PC-9 (cell line): ENCODE measurements around the gene SORCS2. TPM values are rescaled to one million over a fixed set of nuclear protein-coding genes. Genes with fewer than 3 reads are reported as not detected.

Experiments
- BruUV-seq: library from RNA; stranded (reverse); fragments of 400-500 nt; replicated peaks from 2 replicates; lab custom pipeline; 2021; lab: Mats Ljungman, UMichigan
- CTCF ChIA-PET: fragments of 300-600 bp; sonication (Branson Sonifier 250); formaldehyde crosslinking; loops from one replicate; lab custom pipeline; 2022; ENCODE audit warnings: antibody characterized with exemption; lab: Charles Lee
- POLR2A ChIA-PET: fragments of 300-600 bp; sonication (Branson Sonifier 250); formaldehyde crosslinking; loops from one replicate; lab custom pipeline; 2022; ENCODE audit warnings: antibody characterized with exemption; ENCODE audit not compliant: unreplicated experiment; lab: Charles Lee
- DNase-seq, 2 experiments: peaks; one replicate each; pipeline versions ENCODE4 v3.0.0 to v3.0.0-alpha.2; 2015 to 2022; ENCODE audit warnings: mixed read lengths in 1 of 2
- H2AFZ ChIP-seq: fragments of 200-600 bp; sonication (generic); 2 replicates; pipeline ENCODE4 v1.8.1; 2017; ENCODE audit warnings: antibody characterized with exemption
- H3F3A ChIP-seq: fragments of 200-600 bp; sonication (generic); 2 replicates; pipeline ENCODE4 v1.8.1; 2017; ENCODE audit warnings: antibody characterized with exemption, mild to moderate bottlenecking, low read depth; ENCODE audit not compliant: insufficient read depth
- H3K27ac ChIP-seq: fragments of 200-600 bp; sonication (generic); 2 replicates; pipeline ENCODE4 v1.6.1; 2016; ENCODE audit warnings: mixed run types
- H3K27me3 ChIP-seq: fragments of 200-600 bp; sonication (generic); 2 replicates; pipeline ENCODE4 v1.6.1; 2016; ENCODE audit warnings: low read depth, mixed run types; ENCODE audit not compliant: insufficient read depth
- H3K36me3 ChIP-seq: fragments of 200-600 bp; sonication (generic); 2 replicates; pipeline ENCODE4 v1.6.1; 2016; ENCODE audit warnings: low read depth, mixed run types
- H3K4me1 ChIP-seq: fragments of 200-600 bp; sonication (generic); replicated peaks from 2 replicates; pipeline ENCODE4 v1.6.1; 2016; ENCODE audit warnings: mixed run types; ENCODE audit not compliant: insufficient read depth
- H3K4me2 ChIP-seq: fragments of 200-600 bp; sonication (generic); 2 replicates; pipeline ENCODE4 v1.6.1; 2017; ENCODE audit warnings: mixed run types
- H3K4me3 ChIP-seq: fragments of 200-600 bp; sonication (generic); 2 replicates; pipeline ENCODE4 v1.6.1; 2016; ENCODE audit warnings: mixed run types
- H3K79me2 ChIP-seq: fragments of 200-600 bp; sonication (generic); 2 replicates; pipeline ENCODE4 v1.6.1; 2017; ENCODE audit warnings: low read depth, mixed run types
- H3K9me2 ChIP-seq: fragments of 200-600 bp; sonication (generic); 2 replicates; pipeline ENCODE4 v1.8.1; 2017; ENCODE audit warnings: mild to moderate bottlenecking; ENCODE audit not compliant: insufficient read depth
- H3K9me3 ChIP-seq: fragments of 200-600 bp; sonication (generic); 2 replicates; pipeline ENCODE4 v1.8.1; 2016; ENCODE audit warnings: low read depth; ENCODE audit not compliant: insufficient read depth
- H4K20me1 ChIP-seq: fragments of 200-600 bp; sonication (generic); 2 replicates; pipeline ENCODE4 v1.8.1; 2017; ENCODE audit not compliant: insufficient read depth
- CTCF ChIP-seq: fragments of 200-600 bp; sonication (generic); conservative IDR thresholded peaks from 2 replicates; pipeline ENCODE4 v1.6.1; 2017; ENCODE audit warnings: mixed run types, antibody characterized with exemption, mild to moderate bottlenecking, moderate library complexity
- EZH2 ChIP-seq: fragments of 200-600 bp; sonication (generic); IDR thresholded peaks from 2 replicates; pipeline ENCODE4 v1.8.0; 2017; ENCODE audit warnings: antibody characterized with exemption, low read depth
- intact Hi-C: fragments of 100-400 bp; cut with micrococcal nuclease; formaldehyde crosslinking; loops from one replicate; pipeline ENCODE4 v1.10.0; 2022; ENCODE audit not compliant: unreplicated experiment
- total RNA-seq: library from RNA; stranded (reverse); gene quantifications from 2 replicates; pipeline ENCODE4 v1.2.3, GENCODE V29; 2021

Gene SORCS2
- total RNA-seq, 1 experiment from 2014 or later = 25.8 TPM

DNA sequence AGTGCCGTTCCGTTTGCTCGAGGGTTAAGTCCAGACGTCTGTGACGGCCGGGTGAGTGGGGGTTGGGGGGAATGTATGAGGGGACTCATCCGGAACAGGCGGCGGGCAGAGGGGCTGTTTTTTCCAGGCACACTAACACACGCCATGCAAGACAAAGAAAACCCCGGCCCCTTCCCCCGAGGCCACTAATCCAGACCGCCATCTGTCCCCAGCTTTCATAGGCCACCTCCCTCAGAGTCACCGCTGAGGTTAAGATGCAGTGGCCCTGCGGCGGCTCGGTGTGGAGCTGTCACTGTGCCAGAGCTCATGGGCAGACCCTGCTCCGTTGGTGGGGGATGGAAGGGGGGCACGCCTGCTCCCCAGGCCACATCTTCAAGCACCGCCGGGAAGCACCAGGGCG, 34.1 kb downstream of the SORCS2 start:
- no peak overlapping the region for H3K27ac ChIP-seq
- 0 out of 2 replicates have a peak, but pooled peaks cover 5% of the 10 kb centered on the region for H3K4me1 ChIP-seq
- no peaks in the 10 kb centered on the region for H3K9me2 ChIP-seq
- TF ChIP-seq EZH2 (no peak), CTCF (no peak)
- H3K79me2 ChIP-seq = no peaks in the 10 kb centered on the region; the same call in 1 of the 2 replicates
- no peak overlapping the region for H3K4me3 ChIP-seq
- BruUV-seq = no TSS peak
- ChIA-PET CTCF (no interaction called here), POLR2A (interaction anchor here (0.6 kb wide), 1 partner anchor 30 kb away, joined by 3 read pairs; no protein-coding TSS in a partner anchor)
- no peaks in the 10 kb centered on the region for H3K36me3 ChIP-seq
- no peaks in the 10 kb centered on the region for H4K20me1 ChIP-seq
- H2AFZ ChIP-seq = no peak overlapping the region
- H3F3A ChIP-seq = peaks cover 7% of the 10 kb centered on the region; the same call in 1 of the 2 replicates
- no peaks in the 10 kb centered on the region for H3K27me3 ChIP-seq
- H3K4me2 ChIP-seq = no peak overlapping the region
- no peaks in the 10 kb centered on the region for H3K9me3 ChIP-seq
- intact Hi-C loops = no loop called here
- no peak for DNase-seq

DNA sequence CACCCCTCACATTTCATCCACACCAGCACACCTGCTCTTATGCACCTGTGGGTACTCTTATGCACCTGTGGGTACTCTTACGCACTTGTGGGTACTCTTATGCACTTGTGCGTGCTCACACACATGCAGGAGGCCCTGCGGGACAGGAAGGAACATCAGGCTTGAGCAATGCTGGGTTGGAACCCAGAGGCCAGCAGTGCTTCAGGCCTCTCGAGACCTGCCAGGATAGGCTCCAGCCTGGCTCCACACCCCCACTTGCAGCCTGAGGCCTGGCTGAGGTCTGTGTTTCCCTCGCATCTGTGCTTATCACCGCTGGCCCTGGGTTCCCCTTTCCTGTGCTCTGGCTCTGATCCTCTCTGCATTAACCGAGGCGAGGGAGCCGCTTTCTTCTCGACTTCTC, 34.7 kb downstream of the SORCS2 start:
- H3K4me1 ChIP-seq = 0 out of 2 replicates have a peak, but pooled peaks cover 5% of the 10 kb centered on the region
- intact Hi-C loops = no loop called here
- no TSS peak for BruUV-seq
- ChIA-PET CTCF (no interaction called here), POLR2A (no interaction called here)
- H3K9me3 ChIP-seq = no peaks in the 10 kb centered on the region
- peaks cover 7% of the 10 kb centered on the region; the same call in 1 of the 2 replicates for H3F3A ChIP-seq
- H3K27ac ChIP-seq = no peak overlapping the region
- no peaks in the 10 kb centered on the region; the same call in 1 of the 2 replicates for H3K79me2 ChIP-seq
- H3K4me3 ChIP-seq = no peak overlapping the region
- no peaks in the 10 kb centered on the region for H4K20me1 ChIP-seq
- TF ChIP-seq CTCF (no peak), EZH2 (no peak)
- no peaks in the 10 kb centered on the region for H3K9me2 ChIP-seq
- H2AFZ ChIP-seq = no peak overlapping the region
- DNase-seq = no peak
- no peaks in the 10 kb centered on the region for H3K27me3 ChIP-seq
- no peaks in the 10 kb centered on the region for H3K36me3 ChIP-seq
- no peak overlapping the region for H3K4me2 ChIP-seq

- no peaks in the 10 kb centered on the region for H3K9me2 ChIP-seq
- no TSS peak for BruUV-seq
- TF ChIP-seq EZH2 (no peak), CTCF (no peak)
- H3K27ac ChIP-seq = no peak overlapping the region
- H4K20me1 ChIP-seq = no peaks in the 10 kb centered on the region
- no peak overlapping the region for H2AFZ ChIP-seq
- H3K4me3 ChIP-seq = no peak overlapping the region
- DNase-seq = no peak
- 0 out of 2 replicates have a peak, but pooled peaks cover 5% of the 10 kb centered on the region for H3K4me1 ChIP-seq
- H3F3A ChIP-seq = no peaks in the 10 kb centered on the region
- H3K9me3 ChIP-seq = no peaks in the 10 kb centered on the region
- no peaks in the 10 kb centered on the region; the same call in 1 of the 2 replicates for H3K79me2 ChIP-seq
- H3K4me2 ChIP-seq = no peak overlapping the region
- CTCF ChIA-PET = no interaction called here
- no peaks in the 10 kb centered on the region for H3K27me3 ChIP-seq
- intact Hi-C loops = no loop called here
- H3K36me3 ChIP-seq = no peaks in the 10 kb centered on the region
- POLR2A ChIA-PET = no interaction called here
Observed at GRCh38 chr4:7228734-7229133, 36.4 kb downstream of the SORCS2 start.
